ENCODE measurements around the gene GRM4.

Gene GRM4

GRCh38 chr6:34106421-34106820, 39.5 kb downstream of the GRM4 start:
- no peak for DNase-seq

GRCh38 chr6:34104628-34105027, 41.3 kb downstream of the GRM4 start:
- no peak for DNase-seq

- no peak for DNase-seq
Measured at GRCh38 chr6:34104186-34104585, 41.7 kb downstream of the GRM4 start.

DNA sequence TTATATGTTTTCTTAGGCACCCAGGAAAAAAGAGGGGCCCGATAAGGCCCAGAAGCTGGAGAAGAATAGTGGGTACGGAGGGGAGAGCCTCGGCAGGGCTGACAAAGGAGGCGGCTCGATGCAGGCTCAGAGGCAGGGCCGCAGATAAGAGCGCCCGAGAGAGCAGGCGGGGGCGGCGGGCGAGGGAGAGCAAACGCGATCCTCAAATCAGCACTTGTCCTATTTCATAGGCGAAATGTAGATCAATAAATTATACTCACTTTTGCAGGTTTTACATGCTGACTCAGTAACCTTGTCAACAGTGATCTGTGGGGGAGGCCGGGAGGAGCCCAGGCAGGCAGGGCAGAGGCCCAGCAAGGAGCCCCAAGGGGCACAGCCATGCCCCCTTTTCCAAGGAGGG, 42.6 kb downstream of the GRM4 start:
- DNase-seq, result no peak

DNA sequence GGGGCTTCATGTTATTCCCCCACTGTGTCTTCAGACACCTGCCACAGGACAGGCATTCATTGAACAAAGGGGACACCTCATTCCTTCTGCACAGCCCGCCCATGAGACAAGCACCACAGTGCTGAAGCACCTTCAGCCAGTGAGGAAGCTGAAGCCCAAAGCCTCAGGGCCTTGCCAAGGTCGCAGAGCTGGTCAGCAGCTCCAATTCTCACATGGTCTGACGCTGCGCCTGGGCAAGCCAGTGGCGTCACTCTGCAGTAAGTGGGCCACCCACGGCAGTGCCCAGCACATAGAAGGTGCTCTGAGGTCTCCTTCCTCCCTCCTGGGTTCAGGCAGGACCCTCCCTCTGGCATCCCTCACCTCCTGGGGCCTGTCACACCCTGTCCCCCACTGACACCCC, 43.2 kb downstream of the GRM4 start:
- no peak for DNase-seq

GRCh38 chr6:34102099-34102656, 43.7 kb downstream of the GRM4 start:
- no peak for DNase-seq

DNA sequence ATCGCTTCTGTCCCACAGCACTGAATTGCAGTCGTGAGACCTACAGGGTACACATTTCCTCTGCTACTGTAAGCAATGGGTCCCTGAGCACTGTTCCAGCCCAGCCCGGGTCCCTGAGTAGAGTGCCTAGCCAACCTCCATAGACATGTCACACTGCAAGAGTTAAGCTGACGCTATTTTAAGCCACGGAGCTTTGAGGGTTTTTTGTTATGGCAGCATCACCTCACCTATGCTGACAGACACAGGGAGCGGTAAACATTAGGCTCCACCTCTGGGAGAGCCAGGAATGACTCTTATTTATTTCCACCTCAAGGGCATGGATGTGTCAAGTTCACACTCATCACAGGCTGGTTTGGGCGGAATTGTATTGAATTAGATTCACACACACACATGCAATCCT, 45.1 kb downstream of the GRM4 start:
- DNase-seq, result no peak

- no peak for DNase-seq
Measured at GRCh38 chr6:34099878-34100277, 46.0 kb downstream of the GRM4 start.

DNA sequence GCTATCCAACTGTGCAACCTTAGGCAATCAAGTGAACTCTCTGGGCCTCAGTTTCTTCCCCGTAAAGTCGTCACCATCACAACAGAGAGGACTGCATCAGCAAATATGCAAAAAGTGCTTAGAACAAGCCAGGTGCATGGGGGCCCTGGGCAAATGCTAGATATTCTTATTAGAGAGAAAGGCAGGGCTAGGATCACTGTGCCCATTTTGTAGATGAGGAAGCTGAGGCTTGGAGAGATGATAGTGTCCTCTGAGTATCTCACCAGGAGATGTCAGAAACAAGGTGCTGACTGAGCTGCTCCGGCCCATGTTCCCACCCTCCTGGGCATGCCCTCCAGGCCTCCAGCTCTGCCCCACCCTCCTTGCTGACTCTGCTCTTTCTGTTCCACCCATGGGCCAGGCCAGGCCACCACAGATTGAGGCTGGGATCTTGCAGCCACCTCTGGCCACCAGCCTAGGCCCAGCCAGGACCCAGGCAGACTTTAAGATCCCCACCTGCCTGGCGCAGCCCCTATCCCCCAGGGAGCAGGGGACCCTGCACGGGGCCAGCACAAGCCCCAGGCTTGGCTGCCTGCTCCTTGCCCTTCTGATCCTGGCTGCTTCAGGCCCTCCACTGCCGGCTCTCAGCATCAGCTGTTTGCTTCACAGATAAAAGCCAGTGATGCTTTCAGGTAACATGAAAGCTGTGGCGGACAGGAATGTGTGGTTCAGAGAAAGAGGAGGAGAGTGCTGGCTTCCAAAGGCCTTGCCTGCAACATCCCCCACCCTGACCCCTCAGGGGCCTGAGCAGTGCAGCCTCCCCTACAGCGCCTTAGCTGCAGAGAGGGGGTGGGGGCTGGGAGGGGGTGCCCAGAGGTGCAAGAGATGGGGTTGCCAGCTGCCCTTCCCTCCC, 47.6 kb downstream of the GRM4 start:
- no peak for DNase-seq

- DNase-seq, result no peak
Measured at GRCh38 chr6:34096814-34097213, 49.1 kb downstream of the GRM4 start.

DNA sequence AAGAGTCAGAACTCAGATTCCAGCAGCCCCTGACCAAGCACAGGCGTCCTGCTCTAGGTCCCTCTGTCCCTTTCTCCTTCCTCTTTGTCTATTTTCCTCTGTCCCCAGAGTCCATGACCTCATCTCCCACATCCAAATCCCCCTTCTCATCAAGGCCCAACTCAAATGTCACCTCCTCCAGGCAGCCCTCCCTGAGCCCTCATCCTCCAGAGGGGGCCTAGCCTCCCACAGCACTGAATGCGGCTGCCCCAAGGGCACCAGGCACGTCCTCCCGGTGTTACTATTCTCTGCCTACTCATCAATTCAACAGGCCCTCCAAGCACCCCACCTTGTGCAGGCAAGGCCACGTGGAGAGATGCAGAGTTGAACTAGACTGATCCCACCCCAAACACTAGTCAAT, 49.7 kb downstream of the GRM4 start:
- no peak for DNase-seq

DNA sequence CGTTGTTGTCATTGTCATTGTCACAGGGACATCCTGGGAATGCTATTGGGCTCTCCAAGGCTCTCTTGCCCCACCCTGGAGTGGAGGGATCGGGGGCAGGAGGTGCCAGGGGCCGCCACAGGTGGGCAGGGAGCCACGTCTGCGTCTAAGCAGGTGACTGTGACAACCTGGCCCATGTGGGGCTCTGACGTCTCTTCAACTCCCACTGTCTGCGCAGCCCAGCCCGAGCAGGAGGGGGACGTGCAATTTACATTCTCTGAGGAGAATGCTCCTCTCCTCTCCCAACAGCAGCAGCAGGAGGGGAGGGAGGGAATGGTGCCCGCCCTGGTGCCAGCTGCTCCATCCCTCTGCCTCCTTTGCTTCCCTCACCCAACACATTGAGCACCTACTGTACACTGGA, 50.1 kb downstream of the GRM4 start:
- no peak for DNase-seq

DNA sequence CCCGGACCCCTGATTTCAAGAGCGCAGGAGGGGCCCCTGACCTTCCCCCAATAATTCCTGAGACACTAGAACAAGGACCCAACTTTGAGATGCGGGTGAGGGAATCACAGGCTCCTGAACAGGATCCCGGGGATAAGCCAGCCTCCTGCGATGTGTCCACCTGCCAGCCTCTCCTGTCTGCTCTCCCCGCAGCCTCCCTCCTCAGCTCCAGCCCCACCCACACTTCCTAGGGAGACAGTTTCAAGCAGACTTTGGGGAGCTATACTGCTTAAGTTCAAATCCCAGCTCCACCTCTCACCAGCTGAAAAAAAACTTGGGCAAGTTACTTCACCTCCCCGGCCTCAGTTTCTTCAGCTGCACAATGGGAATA, 50.8 kb downstream of the GRM4 start:
- no peak for DNase-seq

DNA sequence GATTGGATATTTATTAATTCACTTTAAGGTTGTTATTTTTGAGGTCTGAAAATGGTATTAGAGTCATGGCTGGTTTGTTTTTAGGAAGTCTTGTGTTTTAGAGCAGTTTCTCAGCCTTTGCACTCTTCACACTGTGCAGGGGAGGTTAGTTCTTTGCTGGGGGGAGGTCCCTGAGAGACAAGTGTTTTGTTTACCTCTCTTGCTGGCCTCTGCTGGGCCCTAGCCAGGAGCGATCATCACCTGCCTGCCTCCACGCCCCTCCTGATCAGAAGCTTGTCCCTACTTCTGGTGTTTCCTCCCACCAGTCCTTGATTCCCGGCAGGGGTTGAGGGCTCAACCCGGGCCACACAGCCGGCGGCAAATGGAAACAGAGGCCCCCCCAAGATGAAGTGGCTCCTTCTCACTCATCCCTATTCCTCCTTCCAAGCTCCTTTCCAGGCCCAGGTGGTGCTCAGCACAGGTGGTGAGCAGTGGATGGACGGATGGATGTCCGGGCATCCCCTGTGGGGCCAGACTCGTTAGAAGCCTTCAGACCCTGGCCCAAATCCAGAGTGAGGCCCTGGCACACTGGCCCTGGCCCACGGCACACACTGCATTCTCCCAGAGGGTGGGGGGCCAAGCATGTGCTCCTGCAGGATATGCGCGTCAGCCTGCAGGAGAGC, 51.3 kb downstream of the GRM4 start:
- no peak for DNase-seq

- DNase-seq, result no peak
Measured at GRCh38 chr6:34093854-34094430, 51.9 kb downstream of the GRM4 start.

DNA sequence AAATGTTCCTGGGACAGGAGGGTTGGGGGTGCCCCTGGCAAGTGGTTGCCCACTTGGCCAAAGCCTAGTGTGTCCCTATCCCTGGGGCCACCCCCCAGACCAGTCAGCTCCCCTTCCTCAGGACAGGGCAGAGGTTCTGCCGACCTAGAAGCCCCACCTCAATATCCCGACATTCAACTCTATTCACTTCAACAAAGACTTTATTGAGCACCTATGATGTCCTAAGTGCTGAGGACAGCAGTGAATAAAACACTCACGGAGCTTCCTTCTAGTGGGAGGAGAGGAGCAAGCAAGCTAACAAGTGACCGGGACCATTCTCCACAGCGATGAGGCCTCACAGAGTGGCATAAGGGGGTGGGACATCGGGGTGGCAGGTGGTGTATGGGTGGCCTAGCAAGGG, 52.7 kb downstream of the GRM4 start:
- no peak for DNase-seq

DNA sequence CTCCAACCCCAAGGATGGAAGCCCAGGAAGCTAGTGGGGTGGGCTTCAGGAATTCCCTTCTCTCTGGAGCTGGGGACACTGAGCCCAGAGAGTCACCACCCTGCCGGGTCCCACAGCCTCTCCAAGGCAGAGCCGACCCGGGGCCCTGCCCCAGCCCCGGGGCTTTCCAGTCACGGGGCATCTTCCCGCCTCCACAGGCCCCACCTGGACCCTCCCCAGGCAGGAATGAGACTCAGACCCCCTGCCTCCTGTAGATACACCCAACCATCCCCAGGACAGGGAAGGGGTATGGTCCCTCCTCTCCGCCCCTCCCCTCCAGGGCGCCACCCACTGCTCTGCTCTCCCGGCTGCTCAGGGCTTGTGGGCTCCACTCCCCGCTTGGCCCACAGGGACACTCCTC, 53.3 kb downstream of the GRM4 start:
- no peak for DNase-seq

DNA sequence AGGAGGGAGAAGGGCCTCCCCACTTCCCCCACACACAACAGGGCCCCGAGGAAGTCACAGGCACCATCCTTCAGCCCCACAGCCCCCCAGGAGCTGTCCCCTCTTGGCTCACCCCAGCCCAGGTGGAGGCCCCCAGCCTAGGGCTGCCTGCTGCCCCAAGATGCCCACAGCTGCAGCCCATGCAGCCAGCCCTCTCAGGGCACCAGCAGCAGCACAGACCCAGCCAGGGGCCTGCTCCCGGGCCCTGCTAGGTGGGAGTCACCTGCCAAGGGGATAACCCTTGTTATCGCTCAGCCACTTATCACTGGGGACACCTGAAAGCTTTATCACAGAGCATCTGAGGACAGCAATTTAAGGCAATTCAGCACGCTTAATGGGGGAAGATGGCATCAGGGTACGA, 55.0 kb downstream of the GRM4 start:
- no peak for DNase-seq

DNA sequence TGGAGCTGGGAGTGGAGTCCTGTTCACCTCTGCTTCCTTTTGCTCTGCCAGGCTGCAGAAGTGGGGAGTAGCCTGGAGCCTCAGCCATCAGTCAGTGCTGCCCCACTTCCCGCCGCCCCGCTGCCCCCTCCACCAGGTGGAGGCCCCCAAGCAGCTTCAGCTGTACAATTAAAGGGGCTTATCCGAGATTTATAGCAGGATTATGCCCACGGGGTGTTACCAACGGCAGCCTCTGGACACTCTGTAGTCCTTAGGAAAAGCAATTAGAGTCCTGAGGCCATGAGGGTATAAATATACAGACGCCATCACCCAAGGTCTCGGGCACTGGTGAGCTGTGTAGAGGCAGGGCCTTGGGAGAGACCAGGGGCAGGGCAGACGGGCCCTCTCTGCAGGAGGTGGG, 55.4 kb downstream of the GRM4 start:
- DNase-seq, result no peak

GRCh38 chr6:34086558-34086957, 59.3 kb downstream of the GRM4 start:
- DNase-seq, result no peak

DNA sequence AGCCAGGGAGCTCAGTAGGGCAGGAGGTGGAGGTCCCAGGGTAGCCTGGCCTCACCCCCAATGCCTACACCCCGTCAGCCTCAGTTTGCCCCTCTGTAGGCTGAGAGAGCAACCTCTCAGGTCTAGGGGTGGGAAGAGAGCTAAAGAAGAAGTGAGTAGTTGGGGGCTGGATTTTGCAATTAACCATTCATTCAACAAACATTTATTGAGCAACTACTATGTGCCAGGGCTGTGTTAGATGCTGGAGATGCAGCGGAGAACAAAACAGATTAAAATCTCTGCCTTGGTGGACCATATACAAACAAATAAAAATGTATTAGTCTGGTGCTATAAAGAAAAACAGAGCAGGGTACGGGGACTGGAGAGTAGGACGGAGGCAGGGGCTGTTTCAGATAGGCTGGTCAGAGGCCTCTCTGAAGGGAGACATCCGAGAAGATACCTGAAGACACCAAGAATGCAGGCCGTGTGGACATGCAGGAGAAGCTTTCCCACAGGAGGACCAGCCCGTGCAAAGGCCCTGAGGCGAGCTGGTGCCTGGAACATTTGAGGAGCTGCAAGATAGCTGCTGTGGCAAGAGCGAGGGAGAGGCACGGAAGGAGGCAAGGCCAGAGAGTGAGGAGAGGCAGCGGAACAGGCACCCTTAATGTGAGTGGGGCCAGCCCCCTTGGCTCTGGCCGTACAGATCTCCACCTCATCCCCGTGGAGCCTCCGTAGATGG, 60.3 kb downstream of the GRM4 start:
- DNase-seq, result no peak

GRCh38 chr6:34084591-34085290, 61.1 kb downstream of the GRM4 start:
- DNase-seq, result no peak

All from activated CD4-positive, alpha-beta T cell treated with anti-CD3 and anti-CD28 coated beads, Interleukin-2, amount 50 U/mL, for 4 hours (primary cell).